ENCODE measurements around the gene HYAL3.
"Not testable (repeated sequence)": the region's sequence is repeated elsewhere in the genome, so short reads cannot be mapped to it uniquely, and the experiment has no call there.

The HYAL3 gene

DNA sequence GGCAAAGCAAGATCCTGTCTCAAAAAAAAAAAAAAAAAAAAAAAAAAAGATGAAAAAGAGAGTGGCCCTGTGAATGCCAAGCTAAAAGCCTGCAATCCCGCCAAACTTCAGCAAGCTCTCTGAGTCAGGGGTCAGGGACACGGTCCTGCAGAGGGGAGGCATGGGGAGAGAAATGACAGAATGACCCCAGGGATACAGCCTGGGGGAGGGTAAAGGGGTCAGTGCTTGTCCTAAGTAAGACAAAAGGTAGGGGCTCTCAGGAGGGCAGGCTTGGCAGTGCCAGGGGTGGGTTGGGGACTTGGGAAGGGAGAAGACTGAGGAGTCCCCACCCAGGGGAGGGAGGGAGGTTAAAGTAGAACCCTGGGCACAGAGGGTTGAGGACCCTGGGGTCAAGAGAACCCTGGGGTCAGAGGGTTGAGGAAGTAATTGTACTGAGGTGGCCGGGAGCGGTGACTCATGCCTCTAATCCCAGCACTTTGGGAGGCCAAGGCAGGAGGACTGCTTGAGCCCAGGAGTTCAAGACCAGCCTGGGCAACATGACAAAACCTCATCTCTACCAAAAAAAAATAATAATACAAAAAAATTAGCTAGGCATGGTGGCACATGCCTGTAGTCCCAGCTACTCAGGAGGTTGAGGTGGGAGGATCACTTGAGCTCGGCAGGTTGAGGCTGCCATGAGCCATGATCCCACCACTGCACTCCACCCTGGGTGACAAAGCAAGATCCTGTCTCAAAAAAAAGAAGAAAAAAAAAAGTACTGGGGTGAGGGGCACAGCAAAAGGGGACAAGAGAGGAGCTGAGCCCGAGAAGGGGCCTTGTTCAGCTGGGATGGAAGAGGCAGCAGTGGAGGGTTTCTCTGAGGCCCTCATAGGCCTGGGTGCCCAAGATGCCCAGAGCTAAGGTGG, 35.5 kb downstream of the HYAL3 start:
- Histone ChIP-seq H3K9ac (ENCODE audit: low read depth, low read length) (peak overlapping the region; percentile 10), H3K9me3 (replicated peaks; ENCODE audit: low read length) (no peaks in the 10 kb centered on the region), H3K4me3 (ENCODE audit: low read length) (no peak overlapping the region), H3K27me3 (ENCODE audit: control insufficient read depth, insufficient read depth, low read length) (no peaks in the 10 kb centered on the region), H3K36me3 (ENCODE audit: insufficient read depth, low read length) (peaks cover 10% of the 10 kb centered on the region), H3K4me1 (ENCODE audit: control insufficient read depth, insufficient read depth, low read length) (peaks cover 65% of the 10 kb centered on the region), H3K4me2 (ENCODE audit: low read length) (peak overlapping the region; percentile 60)

GRCh38 chr3:50262778-50263177, 36.4 kb downstream of the HYAL3 start:
- no peak overlapping the region for H3K4me2 ChIP-seq (ENCODE audit: low read length)
- no peak overlapping the region for H3K9ac ChIP-seq (ENCODE audit: low read depth, low read length)
- H3K36me3 ChIP-seq (ENCODE audit: insufficient read depth, low read length): peaks cover 20% of the 10 kb centered on the region
- no peaks in the 10 kb centered on the region for H3K9me3 ChIP-seq (replicated peaks; ENCODE audit: low read length)
- H3K27me3 ChIP-seq (ENCODE audit: control insufficient read depth, insufficient read depth, low read length): no peaks in the 10 kb centered on the region
- no peak overlapping the region for H3K4me3 ChIP-seq (ENCODE audit: low read length)
- peaks cover 58% of the 10 kb centered on the region for H3K4me1 ChIP-seq (ENCODE audit: control insufficient read depth, insufficient read depth, low read length)

- Histone ChIP-seq H3K4me1 (ENCODE audit: control insufficient read depth, insufficient read depth, low read length) (peaks cover 53% of the 10 kb centered on the region), H3K36me3 (ENCODE audit: insufficient read depth, low read length) (peaks cover 24% of the 10 kb centered on the region)
- not testable (repeated sequence) for H3K4me2 ChIP-seq (ENCODE audit: low read length); H3K4me3 ChIP-seq (ENCODE audit: low read length); H3K9ac ChIP-seq (ENCODE audit: low read depth, low read length); H3K27me3 ChIP-seq (ENCODE audit: control insufficient read depth, insufficient read depth, low read length); H3K9me3 ChIP-seq (replicated peaks; ENCODE audit: low read length)
These were observed 37.0 kb downstream of the HYAL3 start for GRCh38 chr3:50262200-50262599.

DNA sequence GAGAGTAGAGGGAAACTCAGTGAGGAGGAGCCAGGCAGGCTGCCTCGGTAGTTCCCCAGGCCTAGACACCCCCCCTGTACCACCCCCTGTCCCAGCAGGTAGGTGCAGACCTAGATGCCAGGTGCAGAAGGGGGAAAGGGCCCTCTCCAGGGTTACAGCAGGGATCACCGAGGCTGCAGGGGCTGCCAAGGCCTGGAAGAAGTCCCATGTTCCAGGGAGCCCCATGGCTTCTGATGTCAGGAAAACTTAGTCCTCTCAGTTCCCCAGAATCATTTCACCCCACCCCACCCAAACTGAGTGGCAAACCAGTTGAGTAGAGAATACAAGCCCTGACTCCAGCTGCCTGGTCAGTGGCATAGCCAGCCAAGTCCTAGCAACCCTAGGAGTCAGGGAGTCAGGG, 37.7 kb downstream of the HYAL3 start:
- Histone ChIP-seq H3K36me3 (ENCODE audit: insufficient read depth, low read length) (peaks cover 31% of the 10 kb centered on the region), H3K9ac (ENCODE audit: low read depth, low read length) (peak overlapping the region; percentile 90), H3K4me2 (ENCODE audit: low read length) (peak overlapping the region; percentile 82), H3K4me1 (ENCODE audit: control insufficient read depth, insufficient read depth, low read length) (peaks cover 48% of the 10 kb centered on the region), H3K9me3 (replicated peaks; ENCODE audit: low read length) (no peaks in the 10 kb centered on the region), H3K4me3 (ENCODE audit: low read length) (no peak overlapping the region), H3K27me3 (ENCODE audit: control insufficient read depth, insufficient read depth, low read length) (no peaks in the 10 kb centered on the region)

DNA sequence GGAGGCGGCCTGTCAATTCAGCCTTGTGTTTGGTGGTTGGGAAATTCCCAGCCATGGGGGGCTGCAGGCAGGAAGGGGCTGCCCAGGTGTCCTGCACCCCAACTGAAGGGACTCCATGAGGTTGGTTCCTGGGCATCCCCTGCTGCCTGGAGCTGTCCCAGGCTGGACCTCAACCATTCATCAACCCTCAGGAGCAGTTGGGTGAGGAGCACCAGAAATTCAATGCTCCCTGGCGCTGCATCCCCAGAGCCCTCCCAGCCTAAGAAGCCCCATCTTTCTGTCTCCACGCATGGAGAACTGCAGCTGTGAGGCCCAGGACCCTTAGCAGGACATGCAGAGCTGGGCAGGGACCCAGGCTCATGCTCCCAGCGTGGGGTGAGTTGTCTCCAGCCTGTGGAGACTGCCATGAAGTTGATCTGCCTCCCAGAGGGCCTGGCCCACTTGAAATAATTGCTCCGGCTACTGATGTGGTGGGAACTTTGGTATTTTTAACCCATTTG, 38.2 kb downstream of the HYAL3 start:
- H3K27me3 ChIP-seq (ENCODE audit: control insufficient read depth, insufficient read depth, low read length): no peaks in the 10 kb centered on the region
- peaks cover 36% of the 10 kb centered on the region for H3K36me3 ChIP-seq (ENCODE audit: insufficient read depth, low read length)
- H3K9me3 ChIP-seq (replicated peaks; ENCODE audit: low read length): no peaks in the 10 kb centered on the region
- peaks cover 48% of the 10 kb centered on the region for H3K4me1 ChIP-seq (ENCODE audit: control insufficient read depth, insufficient read depth, low read length)
- H3K4me3 ChIP-seq (ENCODE audit: low read length): peak overlapping the region; percentile 65
- peak overlapping the region; percentile 82 for H3K4me2 ChIP-seq (ENCODE audit: low read length)
- H3K9ac ChIP-seq (ENCODE audit: low read depth, low read length): peak overlapping the region; percentile 90

- peak overlapping the region; percentile 90 for H3K9ac ChIP-seq (ENCODE audit: low read depth, low read length)
These were observed 38.9 kb downstream of the HYAL3 start for GRCh38 chr3:50260027-50260941.

DNA sequence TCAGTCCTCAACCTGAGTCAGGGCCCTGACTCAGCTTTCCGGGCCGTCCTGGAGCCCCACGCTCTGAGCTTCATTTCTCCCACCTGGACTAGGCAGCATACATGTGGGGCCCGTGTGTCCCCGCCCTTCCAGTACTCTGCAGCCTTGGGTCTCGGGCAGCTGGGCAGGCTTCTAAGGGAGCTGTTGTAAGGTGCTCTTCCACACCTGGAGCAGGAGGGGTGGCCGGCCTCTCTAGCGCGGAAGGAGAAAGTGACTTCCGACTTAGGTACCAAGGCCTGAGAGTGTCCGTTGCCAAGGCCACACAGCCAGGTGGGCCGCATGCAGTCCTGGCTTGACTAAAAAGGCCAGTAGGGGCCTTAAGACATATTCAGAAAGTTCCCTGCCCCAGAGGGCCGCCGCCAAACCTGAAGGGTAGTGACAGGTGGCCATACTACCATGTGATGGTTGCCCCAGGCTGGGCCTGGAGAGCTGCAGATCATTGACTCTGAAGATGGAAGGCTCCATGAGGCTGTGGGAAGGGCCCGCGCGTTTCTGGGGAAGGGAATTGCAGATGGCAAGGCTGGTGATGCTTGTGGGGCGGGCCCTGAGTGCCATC, 39.7 kb downstream of the HYAL3 start:
- H3K4me3 ChIP-seq (ENCODE audit: low read length): peak overlapping the region; percentile 42
- H3K4me1 ChIP-seq (ENCODE audit: control insufficient read depth, insufficient read depth, low read length): peaks cover 46% of the 10 kb centered on the region
- peak overlapping the region; percentile 90 for H3K9ac ChIP-seq (ENCODE audit: low read depth, low read length)
- peak overlapping the region; percentile 67 for H3K4me2 ChIP-seq (ENCODE audit: low read length)
- H3K27me3 ChIP-seq (ENCODE audit: control insufficient read depth, insufficient read depth, low read length): no peaks in the 10 kb centered on the region
- no peaks in the 10 kb centered on the region for H3K9me3 ChIP-seq (replicated peaks; ENCODE audit: low read length)
- H3K36me3 ChIP-seq (ENCODE audit: insufficient read depth, low read length): peaks cover 47% of the 10 kb centered on the region

More at GRCh38 chr3:50260027-50260941, 38.9 kb downstream of the HYAL3 start:
- H3K4me1 ChIP-seq (ENCODE audit: control insufficient read depth, insufficient read depth, low read length): peaks cover 46% of the 10 kb centered on the region
- H3K9me3 ChIP-seq (replicated peaks; ENCODE audit: low read length): no peaks in the 10 kb centered on the region
- H3K4me3 ChIP-seq (ENCODE audit: low read length): peak overlapping the region; percentile 65
- H3K4me2 ChIP-seq (ENCODE audit: low read length): peak overlapping the region; percentile 82
- no peaks in the 10 kb centered on the region for H3K27me3 ChIP-seq (ENCODE audit: control insufficient read depth, insufficient read depth, low read length)
- H3K36me3 ChIP-seq (ENCODE audit: insufficient read depth, low read length): peaks cover 40% of the 10 kb centered on the region

- peaks cover 53% of the 10 kb centered on the region for H3K36me3 ChIP-seq (ENCODE audit: insufficient read depth, low read length)
- peaks cover 44% of the 10 kb centered on the region for H3K4me1 ChIP-seq (ENCODE audit: control insufficient read depth, insufficient read depth, low read length)
- H3K4me3 ChIP-seq (ENCODE audit: low read length): no peak overlapping the region
- no peaks in the 10 kb centered on the region for H3K27me3 ChIP-seq (ENCODE audit: control insufficient read depth, insufficient read depth, low read length)
- no peaks in the 10 kb centered on the region for H3K9me3 ChIP-seq (replicated peaks; ENCODE audit: low read length)
- H3K9ac ChIP-seq (ENCODE audit: low read depth, low read length): peak overlapping the region; percentile 90
- no peak overlapping the region for H3K4me2 ChIP-seq (ENCODE audit: low read length)
These were observed 40.2 kb downstream of the HYAL3 start for GRCh38 chr3:50258979-50259378.

- H3K27me3 ChIP-seq (ENCODE audit: control insufficient read depth, insufficient read depth, low read length): no peaks in the 10 kb centered on the region
- H3K9me3 ChIP-seq (replicated peaks; ENCODE audit: low read length): no peaks in the 10 kb centered on the region
- no peak overlapping the region for H3K4me3 ChIP-seq (ENCODE audit: low read length)
- peaks cover 44% of the 10 kb centered on the region for H3K4me1 ChIP-seq (ENCODE audit: control insufficient read depth, insufficient read depth, low read length)
- H3K4me2 ChIP-seq (ENCODE audit: low read length): no peak overlapping the region
- H3K9ac ChIP-seq (ENCODE audit: low read depth, low read length): no peak overlapping the region
- peaks cover 59% of the 10 kb centered on the region for H3K36me3 ChIP-seq (ENCODE audit: insufficient read depth, low read length)
These were observed 41.0 kb downstream of the HYAL3 start for GRCh38 chr3:50258029-50258680.

- Histone ChIP-seq H3K36me3 (ENCODE audit: insufficient read depth, low read length) (peaks cover 68% of the 10 kb centered on the region), H3K4me3 (ENCODE audit: low read length) (no peak overlapping the region), H3K27me3 (ENCODE audit: control insufficient read depth, insufficient read depth, low read length) (no peaks in the 10 kb centered on the region), H3K4me1 (ENCODE audit: control insufficient read depth, insufficient read depth, low read length) (peaks cover 53% of the 10 kb centered on the region), H3K4me2 (ENCODE audit: low read length) (no peak overlapping the region), H3K9ac (ENCODE audit: low read depth, low read length) (no peak overlapping the region), H3K9me3 (replicated peaks; ENCODE audit: low read length) (no peaks in the 10 kb centered on the region)
These were observed 42.0 kb downstream of the HYAL3 start for GRCh38 chr3:50256978-50257890.

Measured in skeletal muscle satellite cell (primary cell).